Hematopoietic multipotent progenitor cell treated with erythropoietin and hydrocortisone succinate and interleukin-3 and kit ligand, for 17 days (in vitro differentiated cells): ENCODE measurements around the gene ZNF784.
A peak's percentile ranks its signal among the peaks of the same experiment; 100 is the strongest.

Source experiments
- DNase-seq: peaks from one replicate; pipeline ENCODE4 v3.0.0-alpha.2; 2015; ENCODE audit warnings: low spot score

ZNF784 gene

GRCh38 chr19:55656552-55656951 is 32.2 kb upstream of the ZNF784 start:
- DNase-seq, result no peak

- no peak for DNase-seq
Observed at GRCh38 chr19:55655648-55656040, 31.3 kb upstream of the ZNF784 start.

- DNase-seq, result peak; percentile 81
Observed at GRCh38 chr19:55654868-55655647, 30.7 kb upstream of the ZNF784 start, which contains the start of gene U2AF2. Gene U2AF2 (plus strand): TSS chr19:55655035. CDS start chr19:55655105, 70 bp downstream.

GRCh38 chr19:55654323-55654867 is 30.0 kb upstream of the ZNF784 start:
- peak; percentile 98 for DNase-seq

- DNase-seq, result peak; percentile 100
Observed at GRCh38 chr19:55653651-55654322, 29.4 kb upstream of the ZNF784 start.

- DNase-seq, result no peak
Observed at GRCh38 chr19:55652311-55653128, 28.2 kb upstream of the ZNF784 start.

GRCh38 chr19:55651236-55651635 is 26.9 kb upstream of the ZNF784 start:
- no peak for DNase-seq

- no peak for DNase-seq
Observed at GRCh38 chr19:55650602-55651230, 26.4 kb upstream of the ZNF784 start.

- no peak for DNase-seq
Observed at GRCh38 chr19:55650126-55650557, 25.8 kb upstream of the ZNF784 start.

- no peak for DNase-seq
Observed at GRCh38 chr19:55649268-55650125, 25.1 kb upstream of the ZNF784 start.

GRCh38 chr19:55648585-55649267 is 24.4 kb upstream of the ZNF784 start:
- no peak for DNase-seq

GRCh38 chr19:55647732-55648584 is 23.6 kb upstream of the ZNF784 start, which contains the start of gene CCDC106:
Gene CCDC106 (plus strand): TSS chr19:55648212. CDS start chr19:55649047, 835 bp downstream.
- no peak for DNase-seq

- no peak for DNase-seq
Observed at GRCh38 chr19:55646889-55647731, 22.7 kb upstream of the ZNF784 start.

GRCh38 chr19:55645512-55645881 is 21.1 kb upstream of the ZNF784 start:
- DNase-seq, result no peak

GRCh38 chr19:55644842-55645511 is 20.6 kb upstream of the ZNF784 start:
- DNase-seq, result no peak

- no peak for DNase-seq
Observed at GRCh38 chr19:55644191-55644833, 19.9 kb upstream of the ZNF784 start.

GRCh38 chr19:55643887-55644176 is 19.5 kb upstream of the ZNF784 start:
- no peak for DNase-seq
